ENCODE measurements around the gene LY6G6F.

GRCh38 chr6:31660381-31661261 is 46.0 kb upstream of the LY6G6F start, which contains the start of gene C6orf47:
- no peak for TF ChIP-seq CTCF (IDR thresholded peaks at IDR 0.05)
- TF ChIP-seq JUN (IDR thresholded peaks at IDR 0.05): peak in 1 of 2 experiments; percentile 80; a peak in 2 of 5 replicates
- TF ChIP-seq RAD21 (conservative IDR thresholded peaks at IDR 0.05 in 1 of 2, IDR thresholded peaks at IDR 0.05 in 1 of 2): no peak
- no peak for TF ChIP-seq CEBPB (IDR thresholded peaks at IDR 0.05)
- no peak for TF ChIP-seq BHLHE40 (IDR thresholded peaks at IDR 0.05; ENCODE audit: low read depth, low read length)
- TF ChIP-seq PBX3 (IDR thresholded peaks at IDR 0.05): peak; percentile 54; the same call in 1 of the 2 replicates
- no peak for TF ChIP-seq RCOR1 (IDR thresholded peaks at IDR 0.05; ENCODE audit: low read depth, low read length)
- TF ChIP-seq NFE2L2 (conservative IDR thresholded peaks at IDR 0.05; ENCODE audit: low read length): no peak
- TF ChIP-seq REST (IDR thresholded peaks at IDR 0.05): no peak
- TF ChIP-seq POLR2A (IDR thresholded peaks at IDR 0.05; ENCODE audit: low read length): peak; percentile 73
- no peak for TF ChIP-seq EP300 (IDR thresholded peaks at IDR 0.05)
- no peak for TF ChIP-seq ZFP36 (IDR thresholded peaks at IDR 0.05; ENCODE audit: borderline replicate concordance, partially characterized antibody)
- TF ChIP-seq MAFK (IDR thresholded peaks at IDR 0.05; ENCODE audit: partially characterized antibody): no peak
- TF ChIP-seq POLR2AphosphoS2 (conservative IDR thresholded peaks at IDR 0.05; ENCODE audit: low read length): no peak
